HG03139 (cell line): Measurements from ENCODE around the gene ITGA11.

ENCODE experiments used
- ATAC-seq: cut with Tn5 transposase; IDR thresholded peaks from one replicate; pipeline ENCODE4 v1.9.1; 2021; ENCODE audit not compliant: unreplicated experiment

Gene ITGA11

DNA sequence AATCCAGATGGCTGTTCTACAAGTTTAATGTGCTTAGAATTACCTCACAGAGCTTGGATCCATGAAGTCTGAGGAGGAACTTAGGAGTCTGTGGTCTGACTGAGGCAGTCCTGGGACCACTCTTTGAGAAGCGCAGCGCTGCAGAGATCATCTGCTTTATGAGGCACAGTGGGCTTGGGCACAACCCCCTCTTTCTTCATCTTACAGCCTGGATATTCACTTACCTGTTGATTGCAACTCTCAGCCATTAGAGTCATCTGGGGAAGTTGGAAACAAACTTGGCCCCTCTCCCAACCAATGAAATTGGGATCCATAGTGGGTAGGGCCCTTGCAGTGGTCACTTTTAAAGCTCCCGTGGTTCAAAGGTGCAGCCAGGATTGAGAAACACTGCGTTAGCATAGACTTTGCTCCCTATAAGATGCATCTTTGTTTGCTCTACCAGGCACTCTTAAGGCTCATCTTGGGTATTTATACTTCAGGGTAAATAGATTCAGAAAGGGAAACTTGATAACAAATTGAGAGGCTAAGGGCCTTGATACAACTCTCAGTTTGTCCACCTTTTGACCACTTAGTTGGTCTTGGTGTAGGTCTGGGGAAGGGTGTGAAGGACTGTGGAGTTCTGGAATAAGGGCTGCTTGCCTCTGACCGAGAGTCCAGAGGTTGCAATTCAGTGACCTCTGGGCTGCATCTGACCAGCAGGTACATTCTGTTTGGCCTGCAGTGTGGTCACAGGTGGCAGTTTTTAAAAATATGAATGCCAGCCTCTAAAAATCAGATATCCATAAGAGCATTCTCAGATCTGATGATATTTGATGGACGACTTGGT is 131.6 kb downstream of the ITGA11 start:
- no peak for ATAC-seq

DNA sequence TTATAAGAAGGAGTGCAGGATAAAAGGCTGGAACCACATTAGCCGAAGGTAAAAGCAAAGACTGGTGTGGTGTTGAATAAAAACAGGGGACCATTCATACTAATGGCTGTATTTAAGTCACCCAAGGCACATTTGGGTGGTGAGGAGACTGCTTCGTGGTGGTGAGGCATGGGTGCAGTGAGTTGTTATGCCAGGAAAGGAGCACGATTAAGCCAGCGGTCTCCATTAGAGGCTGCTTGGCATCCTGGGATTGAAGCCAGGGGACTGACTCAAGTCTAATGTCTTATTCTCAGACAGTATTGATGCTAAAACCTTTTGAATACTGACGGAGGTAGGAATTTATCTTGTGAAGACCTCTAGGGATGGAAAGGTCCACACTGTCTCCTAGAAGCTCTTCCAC is 132.5 kb downstream of the ITGA11 start:
- ATAC-seq, result no peak

DNA sequence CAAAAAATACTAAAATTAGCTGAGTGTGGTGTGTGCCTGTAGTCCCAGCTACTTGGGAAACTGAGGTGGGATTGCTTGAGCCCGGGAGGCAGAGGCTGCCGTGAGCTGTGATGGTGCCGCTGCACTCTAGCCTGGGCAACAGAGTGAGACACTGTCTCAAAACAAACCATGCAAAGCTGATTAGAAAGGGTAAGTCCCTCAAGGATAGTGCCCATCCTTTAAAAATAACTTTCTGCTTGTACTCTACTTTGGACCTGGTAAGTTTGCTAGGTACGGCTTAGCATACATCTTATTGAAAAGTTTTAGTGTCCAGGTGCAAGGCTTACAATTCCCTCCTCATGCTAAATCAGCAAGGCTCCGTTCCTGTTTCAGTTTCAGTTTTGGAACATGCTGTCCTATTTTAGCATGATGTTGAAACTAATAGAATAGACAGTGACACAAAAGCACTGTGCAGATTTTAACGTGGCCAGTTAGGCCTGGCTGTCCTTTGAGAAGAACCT is 133.0 kb downstream of the ITGA11 start:
- peak; percentile 72 for ATAC-seq

DNA sequence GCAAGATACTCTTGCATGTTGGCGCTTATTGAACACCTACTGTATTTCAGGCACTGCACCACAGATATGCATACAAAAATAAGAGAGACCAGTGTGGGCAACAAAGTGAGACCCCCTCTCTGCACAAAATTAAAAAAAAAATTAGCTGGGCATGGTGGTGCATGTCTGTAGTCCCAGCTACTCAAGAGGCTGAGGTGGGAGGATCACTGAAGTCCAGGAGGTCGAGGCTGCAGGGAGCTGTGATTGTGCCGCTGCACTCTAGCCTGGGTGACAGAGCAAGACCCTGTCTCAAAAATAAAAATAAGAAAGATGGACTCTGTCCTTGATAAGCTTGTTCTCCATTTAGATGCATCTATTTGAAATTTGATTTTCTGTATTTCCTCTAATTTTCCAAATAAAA is 133.6 kb downstream of the ITGA11 start:
- ATAC-seq, result no peak

DNA sequence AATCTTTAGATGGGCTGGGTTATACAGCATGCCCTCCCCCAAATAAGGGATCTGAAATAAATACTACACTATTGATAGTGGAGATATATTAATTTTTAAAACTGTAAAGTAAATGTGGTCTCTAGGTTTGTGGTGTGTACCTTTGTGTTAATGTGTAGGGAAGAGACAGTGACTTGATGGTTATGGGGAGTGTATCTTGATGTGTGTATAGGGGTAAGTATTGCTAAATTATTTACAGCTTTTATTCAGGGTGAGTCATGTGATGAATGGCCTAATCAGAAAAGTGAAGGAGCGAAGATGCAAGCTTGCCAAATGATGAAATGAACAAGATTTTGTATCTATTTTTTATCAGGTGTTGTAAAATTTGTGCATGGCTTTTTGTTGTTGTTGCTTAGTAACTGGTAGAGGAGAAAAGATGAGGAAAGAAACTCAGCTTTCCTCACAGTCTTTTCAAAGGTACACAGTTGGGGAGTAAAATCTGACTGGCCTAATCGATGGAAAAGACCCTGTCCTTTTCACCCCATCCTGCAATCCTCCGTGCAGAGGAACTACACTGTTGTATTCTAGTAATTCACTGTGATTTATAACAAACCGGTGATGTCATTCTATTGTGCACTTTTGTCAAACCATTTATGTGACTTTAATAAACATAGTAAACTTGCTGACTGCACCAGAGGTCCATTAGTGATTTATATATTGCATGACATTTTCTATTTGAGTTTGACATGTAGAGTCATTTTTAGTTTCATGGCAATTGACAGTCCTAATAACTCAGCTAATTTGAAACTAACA is 136.8 kb downstream of the ITGA11 start:
- no peak for ATAC-seq

DNA sequence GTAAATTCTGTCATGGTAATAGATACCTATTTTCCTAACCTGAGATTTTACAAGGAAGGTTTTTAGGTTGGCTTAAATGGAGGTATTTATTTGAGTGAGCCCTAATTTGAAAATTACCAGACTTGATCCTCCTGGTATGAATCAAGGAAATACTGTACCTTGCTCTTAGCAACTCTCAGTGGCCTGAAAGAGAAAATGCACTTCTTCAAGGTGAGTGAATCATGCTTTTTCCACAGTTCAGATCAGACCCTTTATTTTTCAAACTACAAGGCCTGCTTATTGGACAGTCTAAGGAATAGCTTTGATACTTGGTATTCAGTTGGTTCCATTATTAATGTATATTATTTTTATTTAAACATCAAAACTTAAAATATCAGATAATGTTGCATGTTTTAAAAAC is 139.0 kb downstream of the ITGA11 start:
- ATAC-seq, result no peak

DNA sequence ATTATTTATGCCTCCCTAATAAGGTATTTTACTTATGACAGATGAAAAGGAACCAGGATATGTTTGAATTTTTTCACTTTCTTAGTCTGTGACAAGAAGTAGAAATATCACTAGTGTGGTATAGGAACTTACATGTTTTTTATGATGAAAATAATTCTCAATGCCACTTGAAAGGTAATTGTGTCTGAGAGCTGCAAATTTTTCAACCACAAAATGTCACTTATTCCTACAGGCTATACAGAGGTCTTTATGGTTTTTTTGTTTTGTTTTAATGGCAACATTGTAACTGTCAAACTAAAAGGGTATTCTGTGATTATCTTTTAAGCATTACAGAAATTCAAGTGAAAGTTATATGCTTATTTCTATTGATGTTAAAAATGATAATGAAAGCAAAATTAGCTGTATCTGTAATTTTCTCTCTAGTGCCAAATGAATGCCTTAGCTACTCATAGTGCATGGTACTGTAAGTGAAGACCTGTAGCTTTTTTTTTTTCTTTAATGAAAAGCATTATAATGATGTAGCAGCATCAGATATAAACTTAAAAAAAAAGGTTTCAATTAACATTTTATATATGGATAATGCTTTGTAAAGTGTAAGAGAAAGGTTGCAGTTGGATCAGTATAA is 139.7 kb downstream of the ITGA11 start:
- no peak for ATAC-seq

DNA sequence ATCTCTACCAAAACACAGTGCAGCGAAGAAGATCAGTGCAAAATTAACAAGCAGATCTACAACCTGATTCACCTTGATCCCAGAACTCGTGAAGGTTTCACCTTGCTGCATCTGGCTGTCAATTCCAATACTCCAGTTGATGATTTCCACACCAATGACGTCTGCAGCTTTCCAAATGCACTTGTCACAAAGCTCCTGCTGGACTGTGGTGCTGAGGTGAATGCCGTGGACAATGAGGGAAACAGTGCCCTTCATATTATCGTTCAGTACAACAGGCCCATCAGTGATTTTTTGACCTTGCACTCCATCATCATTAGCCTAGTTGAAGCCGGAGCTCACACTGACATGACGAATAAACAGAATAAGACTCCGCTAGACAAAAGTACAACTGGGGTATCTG is 141.2 kb downstream of the ITGA11 start:
- no peak for ATAC-seq

DNA sequence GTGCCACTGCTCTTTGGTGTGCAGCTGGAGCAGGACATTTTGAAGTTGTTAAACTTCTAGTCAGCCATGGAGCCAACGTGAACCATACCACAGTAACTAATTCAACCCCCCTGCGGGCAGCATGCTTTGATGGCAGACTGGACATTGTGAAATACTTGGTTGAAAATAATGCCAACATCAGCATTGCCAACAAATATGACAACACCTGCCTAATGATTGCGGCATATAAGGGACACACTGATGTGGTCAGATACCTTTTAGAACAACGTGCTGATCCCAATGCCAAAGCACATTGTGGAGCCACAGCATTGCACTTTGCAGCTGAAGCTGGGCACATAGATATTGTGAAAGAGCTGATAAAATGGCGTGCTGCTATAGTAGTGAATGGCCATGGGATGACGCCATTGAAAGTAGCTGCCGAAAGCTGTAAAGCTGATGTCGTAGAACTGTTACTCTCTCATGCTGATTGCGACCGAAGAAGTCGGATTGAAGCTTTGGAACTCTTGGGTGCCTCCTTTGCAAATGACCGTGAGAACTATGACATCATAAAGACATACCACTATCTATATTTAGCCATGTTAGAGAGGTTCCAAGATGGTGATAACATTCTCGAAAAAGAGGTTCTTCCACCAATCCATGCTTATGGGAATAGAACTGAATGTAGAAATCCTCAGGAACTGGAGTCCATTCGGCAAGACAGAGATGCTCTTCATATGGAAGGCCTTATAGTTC is 142.2 kb downstream of the ITGA11 start:
- no peak for ATAC-seq

DNA sequence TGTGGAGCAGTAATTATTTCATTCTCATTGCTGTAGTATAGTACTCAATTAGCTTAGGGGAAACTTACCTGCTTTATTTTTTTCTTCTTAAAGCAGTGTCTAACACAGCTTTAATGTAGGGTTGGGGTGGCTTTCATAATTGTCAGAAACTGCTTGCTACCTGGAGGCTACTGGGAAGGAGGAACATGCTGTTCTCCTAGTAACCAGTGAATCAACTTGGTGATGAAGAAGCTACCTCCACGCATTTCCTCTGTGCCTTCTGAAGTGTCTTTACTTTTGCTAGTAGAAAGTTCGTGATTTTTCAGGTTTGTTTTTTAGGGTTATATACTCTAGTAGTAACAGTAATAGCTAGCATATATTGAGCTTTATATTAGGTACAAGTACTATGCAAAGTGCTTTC is 142.9 kb downstream of the ITGA11 start:
- ATAC-seq, result no peak

DNA sequence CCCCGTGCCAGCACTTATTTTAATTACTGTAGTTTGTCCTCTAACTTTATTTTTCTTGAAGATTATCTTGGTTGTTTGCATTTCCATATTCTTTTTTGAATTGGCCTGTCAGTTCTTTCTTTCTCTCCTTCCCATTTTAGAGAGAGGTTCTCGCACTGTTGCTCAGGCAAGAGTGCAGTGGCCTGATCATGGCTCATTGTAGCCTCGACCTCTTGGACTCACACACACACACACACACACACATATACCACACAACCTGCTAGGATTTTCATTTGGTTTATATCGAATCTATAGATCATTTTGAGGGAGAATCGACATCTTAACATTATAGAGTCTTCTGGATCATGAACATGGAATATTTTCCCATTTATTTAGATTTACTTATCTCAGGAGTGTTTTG is 145.7 kb downstream of the ITGA11 start:
- ATAC-seq, result no peak

DNA sequence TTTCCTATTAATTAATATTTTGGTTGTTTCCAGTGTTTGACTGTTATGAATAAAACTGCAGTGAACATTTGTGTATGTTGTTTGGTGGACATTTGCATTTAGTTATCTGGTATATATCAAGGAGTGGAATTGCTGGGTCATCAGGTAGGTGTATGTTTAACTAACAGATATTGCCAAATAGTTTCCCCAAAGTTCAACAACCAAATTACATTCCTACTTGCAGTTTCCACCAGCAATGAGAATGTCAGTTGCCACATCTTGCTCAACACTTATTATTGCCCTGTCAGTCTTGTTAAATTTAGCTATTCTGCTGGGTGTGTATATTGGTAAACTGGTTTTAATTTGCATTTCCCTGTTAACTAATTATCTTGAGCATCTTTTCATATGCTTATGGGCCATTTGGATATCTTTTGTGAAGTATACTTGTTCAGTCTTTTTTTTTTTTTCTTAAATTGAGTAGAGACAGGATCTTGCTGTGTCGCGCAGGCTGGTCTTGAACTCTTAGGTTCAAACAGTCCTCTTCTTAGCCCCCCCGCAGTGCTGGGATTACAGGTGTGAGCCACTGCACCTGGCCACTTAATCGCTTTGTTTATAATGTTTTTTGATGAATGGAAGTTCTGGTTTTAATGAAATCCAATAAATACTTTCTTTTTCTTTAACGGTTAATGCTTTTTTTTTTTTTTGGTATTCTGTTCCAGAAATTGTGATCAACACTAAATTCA is 146.5 kb downstream of the ITGA11 start:
- ATAC-seq, result no peak

DNA sequence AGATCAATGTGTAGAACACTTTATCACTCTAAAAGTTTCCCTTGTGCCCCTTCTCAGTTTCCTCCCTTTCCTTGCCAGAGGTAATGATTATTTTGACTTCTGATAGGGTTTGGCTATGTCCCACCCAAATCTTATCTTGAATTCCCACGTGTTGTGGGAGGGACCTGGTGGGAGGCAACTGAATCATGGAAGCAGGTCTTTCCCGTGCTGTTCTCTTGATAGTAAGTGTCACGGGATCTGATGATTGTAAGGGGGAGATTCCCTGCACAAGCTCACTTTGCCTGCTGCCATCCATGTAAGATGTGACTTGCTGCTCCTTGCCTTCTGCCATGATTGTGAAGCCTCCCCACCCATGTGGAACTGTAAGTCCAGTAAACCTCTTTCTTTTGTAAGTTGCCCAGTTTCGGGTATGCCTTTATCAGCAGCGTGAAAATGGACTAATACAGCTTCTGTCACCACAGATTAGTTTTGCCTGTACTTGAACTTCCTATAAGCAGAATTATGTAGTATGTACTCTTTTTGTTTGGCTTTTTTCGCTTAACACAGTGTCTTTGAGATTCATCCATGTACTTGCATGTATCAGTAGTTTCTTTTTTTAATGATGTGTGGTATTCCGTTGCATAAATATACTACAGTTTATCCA is 147.2 kb downstream of the ITGA11 start:
- ATAC-seq, result no peak

DNA sequence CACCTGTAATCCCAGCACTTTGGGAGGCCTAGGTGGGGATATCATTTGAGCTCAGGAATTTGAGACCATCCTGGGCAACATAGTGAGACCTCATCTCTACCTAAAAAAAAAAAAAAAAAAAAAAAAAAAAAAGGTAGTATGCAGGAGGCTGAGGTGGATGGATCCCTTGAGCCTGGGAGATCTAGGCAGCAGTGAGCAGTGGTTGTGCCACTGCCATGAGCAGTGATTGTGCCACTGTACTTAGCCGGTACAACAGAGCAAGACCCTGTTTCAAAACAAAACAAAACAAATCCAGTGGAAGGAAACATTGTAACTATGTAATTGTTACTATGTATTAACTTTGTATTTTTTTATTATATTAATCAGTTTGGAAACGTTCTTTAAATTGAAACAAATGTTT is 148.6 kb downstream of the ITGA11 start:
- ATAC-seq, result no peak

DNA sequence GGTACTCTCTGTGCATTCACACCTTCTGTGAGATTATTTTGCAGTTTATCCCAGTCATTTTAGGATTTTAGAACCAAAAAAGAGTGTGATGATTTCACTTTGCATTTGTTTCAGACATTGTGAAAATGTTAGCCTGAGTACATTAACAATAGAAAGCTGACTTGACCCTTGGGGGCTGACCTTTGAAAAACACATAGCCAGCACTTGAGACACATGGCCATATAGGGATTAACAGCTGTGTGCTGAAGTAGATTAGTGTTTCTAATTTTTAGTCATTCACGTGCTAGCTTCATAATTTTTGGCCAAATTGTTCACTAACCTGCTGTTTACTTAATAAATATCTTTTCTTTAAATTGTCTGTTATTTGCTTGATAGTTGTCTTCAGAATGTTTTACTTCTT is 151.0 kb downstream of the ITGA11 start:
- ATAC-seq, result no peak

DNA sequence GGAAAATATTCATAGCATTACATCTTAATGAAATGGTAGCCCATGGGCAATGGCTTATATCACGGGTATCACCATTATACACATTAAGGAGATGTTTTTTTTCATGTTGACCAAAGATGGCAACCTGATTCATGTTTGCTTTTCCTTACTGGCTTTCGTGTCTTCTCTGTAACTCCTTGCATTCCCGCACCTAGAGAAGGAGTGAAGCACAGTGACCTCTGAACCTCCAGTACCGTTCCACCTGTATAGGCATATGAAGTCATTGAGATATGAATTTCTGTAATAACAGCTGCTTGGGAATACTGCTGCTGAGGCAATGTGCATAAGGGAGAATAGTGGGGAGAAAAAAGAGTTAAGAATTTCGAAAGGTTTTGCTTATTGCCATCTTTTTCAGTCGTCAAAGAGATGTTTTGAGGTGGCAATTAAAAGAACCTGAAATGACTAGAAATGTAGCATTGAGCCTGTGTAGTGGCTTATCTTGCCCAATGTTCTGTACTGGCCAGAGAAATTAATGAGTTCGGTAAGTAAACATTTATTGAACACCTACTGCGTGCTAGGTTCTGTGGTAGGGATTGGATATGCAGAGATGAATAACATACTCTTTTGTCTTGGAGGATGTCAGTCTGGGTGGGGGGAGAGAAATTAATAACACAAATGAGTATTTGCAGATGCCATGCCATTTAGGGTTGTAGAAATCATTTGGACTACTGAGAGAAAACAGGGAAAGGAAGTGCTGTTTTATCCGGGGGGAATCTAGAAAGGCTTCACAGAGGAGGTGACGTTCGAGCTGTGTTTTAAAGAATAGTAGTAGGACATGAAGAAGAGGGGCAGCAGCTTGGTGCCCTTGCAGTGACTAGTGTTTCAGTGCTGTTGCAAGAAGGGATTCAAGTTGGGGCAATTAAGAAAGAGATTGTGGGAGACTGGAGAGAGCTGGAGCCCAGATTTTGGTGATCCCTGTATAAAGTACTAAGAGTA is 151.9 kb downstream of the ITGA11 start:
- ATAC-seq, result no peak

DNA sequence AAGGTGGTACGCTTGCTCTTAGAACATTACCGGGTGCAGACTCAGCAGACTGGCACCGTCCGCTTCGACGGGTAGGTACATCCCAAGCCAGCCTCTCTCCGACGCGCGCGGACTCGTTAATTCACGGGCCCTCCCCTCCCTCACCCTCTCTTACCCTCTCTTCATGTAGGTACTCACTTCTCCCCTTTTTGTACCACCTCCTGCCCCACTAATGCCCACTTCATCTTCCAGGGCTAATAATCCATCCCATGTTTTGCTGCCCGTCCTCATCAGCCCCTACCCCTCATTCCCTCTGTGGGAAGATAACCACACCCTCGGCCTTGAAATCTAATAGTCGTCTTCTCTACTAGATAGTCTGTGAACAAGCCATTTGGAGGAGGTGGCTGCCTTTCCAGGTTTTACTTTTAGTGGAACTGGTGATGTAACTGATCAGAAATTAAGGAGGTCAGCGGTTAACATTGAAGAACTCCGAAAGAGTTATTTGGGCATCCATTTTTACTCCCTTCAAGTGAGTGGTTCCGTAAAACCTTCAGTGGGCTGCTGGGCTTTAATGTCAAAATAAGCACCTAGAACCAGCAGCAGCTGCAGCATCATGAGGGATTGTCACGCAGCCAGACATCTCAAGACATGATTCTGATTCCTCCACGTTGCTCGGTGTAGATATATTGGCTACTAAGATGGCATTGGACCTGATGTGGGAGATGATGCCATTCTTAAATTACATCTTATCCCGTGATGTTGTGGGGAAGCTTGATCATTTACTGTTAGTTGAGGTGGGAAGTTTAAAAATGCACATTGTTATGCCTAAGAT is 153.2 kb downstream of the ITGA11 start:
- ATAC-seq, result no peak

DNA sequence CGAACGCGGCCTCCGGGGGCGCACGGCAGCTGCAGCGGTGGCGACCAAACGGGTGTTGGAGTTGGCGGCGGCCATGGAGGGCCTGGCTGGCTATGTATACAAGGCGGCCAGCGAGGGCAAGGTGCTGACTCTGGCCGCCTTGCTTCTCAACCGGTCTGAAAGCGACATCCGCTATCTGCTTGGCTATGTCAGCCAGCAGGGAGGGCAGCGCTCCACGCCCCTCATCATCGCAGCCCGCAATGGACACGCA is 153.7 kb downstream of the ITGA11 start:
- ATAC-seq, result peak; percentile 43
